Measurements from ENCODE around the gene SLC22A7.

- TF ChIP-seq EZH2 (IDR thresholded peaks at IDR 0.05; ENCODE audit: borderline replicate concordance, insufficient read depth, low read depth, low read length, poor library complexity, severe bottlenecking) (no peak), CTCF (IDR thresholded peaks at IDR 0.05) (no peak)
Measured at GRCh38 chr6:43291708-43292107, 6.4 kb upstream of the SLC22A7 start.

Measured in B cell (primary cell).